ENCODE data around the gene TMEM108.
A peak's percentile ranks its signal among the peaks of the same experiment; 100 is the strongest.
"Not testable (repeated sequence)": the region's sequence is repeated elsewhere in the genome, so short reads cannot be mapped to it uniquely, and the experiment has no call there.

TMEM108 gene

GRCh38 chr3:133038089-133038730, at the start of gene TMEM108:
TSS of gene TMEM108 (plus strand) at chr3:133038391.
- peak; percentile 93 for DNase-seq

- no peak for DNase-seq
These were observed 42.2 kb upstream of the TMEM108 start for GRCh38 chr3:132995971-132996370.

- no peak for DNase-seq
These were observed 40.6 kb upstream of the TMEM108 start for GRCh38 chr3:132997404-132998185.

- DNase-seq = not testable (repeated sequence)
These were observed 33.2 kb upstream of the TMEM108 start for GRCh38 chr3:133005032-133005431.

- DNase-seq = peak; percentile 5
These were observed 30.6 kb upstream of the TMEM108 start for GRCh38 chr3:133007601-133008000.

GRCh38 chr3:133014325-133014724, 23.9 kb upstream of the TMEM108 start:
- DNase-seq = no peak

- not testable (repeated sequence) for DNase-seq
These were observed 22.6 kb upstream of the TMEM108 start for GRCh38 chr3:133015573-133015972.

GRCh38 chr3:133016838-133017309, 21.3 kb upstream of the TMEM108 start:
- no peak for DNase-seq

GRCh38 chr3:133018921-133019320, 19.3 kb upstream of the TMEM108 start:
- DNase-seq = no peak

- DNase-seq = no peak
These were observed 17.0 kb upstream of the TMEM108 start for GRCh38 chr3:133021206-133021605.

GRCh38 chr3:133023362-133023761, 14.8 kb upstream of the TMEM108 start:
- DNase-seq = no peak

GRCh38 chr3:133025546-133025945, 12.6 kb upstream of the TMEM108 start:
- DNase-seq = no peak

- DNase-seq = no peak
These were observed 5.9 kb upstream of the TMEM108 start for GRCh38 chr3:133032301-133032700.

- DNase-seq = no peak
These were observed 755 bp upstream of the TMEM108 start for GRCh38 chr3:133037436-133037835.

- DNase-seq = peak; percentile 73
These were observed 662 bp downstream of the TMEM108 start for GRCh38 chr3:133038731-133039375.

GRCh38 chr3:133040696-133041523, 2.7 kb downstream of the TMEM108 start:
- DNase-seq = peak; percentile 97

GRCh38 chr3:133041524-133041829, 3.3 kb downstream of the TMEM108 start:
- no peak for DNase-seq

GRCh38 chr3:133042778-133043177, 4.6 kb downstream of the TMEM108 start:
- DNase-seq = no peak

GRCh38 chr3:133047980-133048379, 9.8 kb downstream of the TMEM108 start:
- DNase-seq = no peak

- no peak for DNase-seq
These were observed 11.3 kb downstream of the TMEM108 start for GRCh38 chr3:133049491-133049890.

- DNase-seq = no peak
These were observed 12.7 kb downstream of the TMEM108 start for GRCh38 chr3:133050891-133051290.

- DNase-seq = no peak
These were observed 15.3 kb downstream of the TMEM108 start for GRCh38 chr3:133053532-133053931.

GRCh38 chr3:133054586-133054985, 16.4 kb downstream of the TMEM108 start:
- DNase-seq = peak; percentile 35
